Activated T-cell treated with anti-CD3 and anti-CD28 coated beads, Interleukin-2, amount 50 U/mL, for 72 hours (primary cell): ENCODE data around the gene DIS3L2. TPM values are rescaled to one million over a fixed set of nuclear protein-coding genes. Genes with fewer than 3 reads are reported as not detected.
"Not testable (repeated sequence)": the region's sequence is repeated elsewhere in the genome, so short reads cannot be mapped to it uniquely, and the experiment has no call there.

ENCODE experiments used
- ATAC-seq, 2 donors: fragments of 150-1000 bp; cut with Tn5 transposase; replicated peaks in 1 of 2; 2 replicates each; pipeline ENCODE4 v1.10.0; 2021; ENCODE audit warnings: moderate library complexity in 2 of 2, mild to moderate bottlenecking in 1 of 2
- DNase-seq, 2 donors: peaks; one replicate each; pipeline ENCODE4 v3.0.0; 2021 to 2022; ENCODE audit warnings: mixed read lengths in 1 of 2
- H3K27ac Mint-ChIP-seq: one replicate; pipeline ENCODE4 v1.8.0; 2022; ENCODE audit warnings: mild to moderate bottlenecking, moderate library complexity, mixed read lengths
- H3K27me3 Mint-ChIP-seq: one replicate; pipeline ENCODE4 v1.8.0; 2022; ENCODE audit warnings: low read depth, mixed read lengths
- H3K36me3 Mint-ChIP-seq, 2 donors: one replicate each; pipeline ENCODE4 v1.8.0; 2022; ENCODE audit warnings: mixed read lengths in 2 of 2, mild to moderate bottlenecking in 1 of 2; ENCODE audit not compliant: insufficient read depth in 2 of 2
- H3K4me1 Mint-ChIP-seq: one replicate; pipeline ENCODE4 v1.8.0; 2022; ENCODE audit warnings: low read depth, mixed read lengths
- H3K4me3 Mint-ChIP-seq, 2 donors: one replicate each; pipeline ENCODE4 v1.8.0; 2022; ENCODE audit warnings: mild to moderate bottlenecking in 2 of 2, mixed read lengths in 2 of 2, moderate library complexity in 2 of 2
- H3K9me3 Mint-ChIP-seq, 2 donors: one replicate each; pipeline ENCODE4 v1.8.0; 2022; ENCODE audit warnings: mixed read lengths in 2 of 2
- total RNA-seq, 2 donors: library from RNA; stranded (reverse); gene quantifications; one replicate each; pipeline ENCODE4 v1.2.3, GENCODE V29; 2022

Gene DIS3L2
- total RNA-seq, 2 donors from 2014 or later: 28.8 to 38.3 TPM

GRCh38 chr2:232014681-232015080 is 53.2 kb downstream of the DIS3L2 start:
- H3K4me1 Mint-ChIP-seq: peaks cover 10% of the 10 kb centered on the region

GRCh38 chr2:232018181-232018580 is 56.7 kb downstream of the DIS3L2 start:
- DNase-seq (no peak), ATAC-seq (no peak)
- Mint-ChIP-seq H3K9me3 (no peaks in the 10 kb centered on the region), H3K4me1 (peaks cover 10% of the 10 kb centered on the region), H3K36me3 (peaks cover 7 to 15% of the 10 kb centered on the region in 2 donors), H3K27me3 (no peaks in the 10 kb centered on the region), H3K4me3 (no peak overlapping the region), H3K27ac (no peak overlapping the region)

More at GRCh38 chr2:232014681-232015080, 53.2 kb downstream of the DIS3L2 start:
- ATAC-seq (no peak), DNase-seq (no peak)
- Mint-ChIP-seq H3K27me3 (no peaks in the 10 kb centered on the region), H3K9me3 (no peaks in the 10 kb centered on the region), H3K4me3 (no peak overlapping the region), H3K36me3 (peaks cover 7 to 12% of the 10 kb centered on the region in 2 donors), H3K27ac (no peak overlapping the region)

GRCh38 chr2:232022718-232023117 is 61.2 kb downstream of the DIS3L2 start:
- Mint-ChIP-seq H3K27ac (no peak overlapping the region), H3K27me3 (no peaks in the 10 kb centered on the region), H3K36me3 (peaks cover 1 to 13% of the 10 kb centered on the region in 2 donors), H3K4me1 (peaks cover 19% of the 10 kb centered on the region), H3K9me3 (no peaks in the 10 kb centered on the region), H3K4me3 (no peak overlapping the region)
- DNase-seq (no peak), ATAC-seq (no peak)

GRCh38 chr2:232023426-232023825 is 61.9 kb downstream of the DIS3L2 start:
- H3K27me3 Mint-ChIP-seq: peaks cover 5% of the 10 kb centered on the region
- H3K4me3 Mint-ChIP-seq: no peak overlapping the region

GRCh38 chr2:232024457-232024856 is 62.9 kb downstream of the DIS3L2 start:
- H3K4me3 Mint-ChIP-seq: no peak overlapping the region
- no peaks in the 10 kb centered on the region for H3K9me3 Mint-ChIP-seq
- peaks cover 1 to 21% of the 10 kb centered on the region in 2 donors for H3K36me3 Mint-ChIP-seq
- H3K4me1 Mint-ChIP-seq: peaks cover 31% of the 10 kb centered on the region
- H3K27me3 Mint-ChIP-seq: peaks cover 15% of the 10 kb centered on the region
- H3K27ac Mint-ChIP-seq: no peak overlapping the region
- DNase-seq (no peak), ATAC-seq (no peak)

More at GRCh38 chr2:232023426-232023825, 61.9 kb downstream of the DIS3L2 start:
- Mint-ChIP-seq H3K4me1 (peaks cover 26% of the 10 kb centered on the region), H3K9me3 (no peaks in the 10 kb centered on the region), H3K27ac (no peak overlapping the region), H3K36me3 (peaks cover 1 to 13% of the 10 kb centered on the region in 2 donors)
- DNase-seq: no peak
- ATAC-seq: no peak

GRCh38 chr2:232026910-232027309 is 65.4 kb downstream of the DIS3L2 start:
- Mint-ChIP-seq H3K4me3 (peak overlapping the region; percentile 56 to 86), H3K27ac (peak overlapping the region; percentile 92), H3K36me3 (peaks cover 7 to 39% of the 10 kb centered on the region in 2 donors), H3K4me1 (peaks cover 31% of the 10 kb centered on the region), H3K9me3 (peaks cover 0 to under 1% of the 10 kb centered on the region in 2 donors), H3K27me3 (peaks cover 16% of the 10 kb centered on the region)
- peak; percentile 94 to 95 for ATAC-seq
- DNase-seq: peak; percentile 19 to 24

- H3K4me1 Mint-ChIP-seq: peaks cover 31% of the 10 kb centered on the region
- peaks cover 12 to 45% of the 10 kb centered on the region in 2 donors for H3K36me3 Mint-ChIP-seq
- DNase-seq (no peak), ATAC-seq (peak; percentile 64 to 68)
- peaks cover 16% of the 10 kb centered on the region for H3K27me3 Mint-ChIP-seq
- H3K27ac Mint-ChIP-seq: peak overlapping the region; percentile 92
- peaks cover 2 to 3% of the 10 kb centered on the region in 2 donors for H3K9me3 Mint-ChIP-seq
- peak overlapping the region; percentile 56 to 86 for H3K4me3 Mint-ChIP-seq
These were observed 66.0 kb downstream of the DIS3L2 start for GRCh38 chr2:232027530-232027929.

GRCh38 chr2:232028071-232028470 is 66.6 kb downstream of the DIS3L2 start:
- peaks cover 12 to 46% of the 10 kb centered on the region in 2 donors for H3K36me3 Mint-ChIP-seq
- H3K9me3 Mint-ChIP-seq: peaks cover 2 to 3% of the 10 kb centered on the region in 2 donors
- H3K4me1 Mint-ChIP-seq: peaks cover 31% of the 10 kb centered on the region
- peaks cover 16% of the 10 kb centered on the region for H3K27me3 Mint-ChIP-seq
- ATAC-seq: no peak
- no peak for DNase-seq
- peak overlapping the region; percentile 48 for H3K27ac Mint-ChIP-seq
- H3K4me3 Mint-ChIP-seq: peak overlapping the region in 1 of 2 donors; percentile 86

GRCh38 chr2:232028631-232029030 is 67.1 kb downstream of the DIS3L2 start:
- H3K27me3 Mint-ChIP-seq: peaks cover 16% of the 10 kb centered on the region
- H3K4me1 Mint-ChIP-seq: peaks cover 31% of the 10 kb centered on the region
- ATAC-seq (no peak), DNase-seq (no peak)
- H3K27ac Mint-ChIP-seq: peak overlapping the region; percentile 39
- H3K36me3 Mint-ChIP-seq: peaks cover 12 to 49% of the 10 kb centered on the region in 2 donors
- no peak overlapping the region for H3K4me3 Mint-ChIP-seq
- H3K9me3 Mint-ChIP-seq: peaks cover 2 to 3% of the 10 kb centered on the region in 2 donors

- DNase-seq (no peak), ATAC-seq (no peak)
- Mint-ChIP-seq H3K27ac (no peak overlapping the region), H3K27me3 (peaks cover 16% of the 10 kb centered on the region), H3K4me1 (peaks cover 31% of the 10 kb centered on the region), H3K9me3 (peaks cover 3 to 6% of the 10 kb centered on the region in 2 donors), H3K36me3 (peaks cover 16 to 56% of the 10 kb centered on the region in 2 donors), H3K4me3 (no peak overlapping the region)
These were observed 67.8 kb downstream of the DIS3L2 start for GRCh38 chr2:232029346-232029745.

- H3K27ac Mint-ChIP-seq: no peak overlapping the region
- ATAC-seq: no peak
- H3K4me1 Mint-ChIP-seq: peaks cover 31% of the 10 kb centered on the region
- H3K9me3 Mint-ChIP-seq: peaks cover 11 to 13% of the 10 kb centered on the region in 2 donors
- peaks cover 16% of the 10 kb centered on the region for H3K27me3 Mint-ChIP-seq
- H3K36me3 Mint-ChIP-seq: peaks cover 20 to 59% of the 10 kb centered on the region in 2 donors
- DNase-seq: no peak
- H3K4me3 Mint-ChIP-seq: no peak overlapping the region
These were observed 68.7 kb downstream of the DIS3L2 start for GRCh38 chr2:232030229-232030628.

GRCh38 chr2:232035292-232035691 is 73.8 kb downstream of the DIS3L2 start:
- not testable (repeated sequence) for DNase-seq, H3K4me1 Mint-ChIP-seq, H3K4me3 Mint-ChIP-seq, H3K27ac Mint-ChIP-seq, H3K27me3 Mint-ChIP-seq, ATAC-seq
- peaks cover 15 to 17% of the 10 kb centered on the region in 2 donors for H3K9me3 Mint-ChIP-seq
- H3K36me3 Mint-ChIP-seq: peaks cover 26 to 54% of the 10 kb centered on the region in 2 donors

GRCh38 chr2:232036876-232037275 is 75.4 kb downstream of the DIS3L2 start:
- H3K4me3 Mint-ChIP-seq, H3K27me3 Mint-ChIP-seq, DNase-seq, H3K27ac Mint-ChIP-seq, ATAC-seq, H3K4me1 Mint-ChIP-seq: not testable (repeated sequence)
- Mint-ChIP-seq H3K9me3 (peaks cover 15 to 17% of the 10 kb centered on the region in 2 donors), H3K36me3 (peaks cover 23 to 43% of the 10 kb centered on the region in 2 donors)
